H1 (cell line): ENCODE results near the gene CTSC.

Source experiments
- ATF2 ChIP-seq: IDR thresholded peaks from 2 replicates; pipeline ENCODE4 v1.6.1; 2012; ENCODE audit warnings: low read length, inconsistent platforms
- CEBPB ChIP-seq: IDR thresholded peaks from 2 replicates; pipeline ENCODE4 v1.6.1; 2012; ENCODE audit warnings: low read depth, low read length
- CHD1 ChIP-seq: IDR thresholded peaks from 2 replicates; pipeline ENCODE4 v1.6.1; 2012; ENCODE audit warnings: low read depth, low read length, improper control_type of control experiment
- CTCF ChIP-seq, 3 experiments: IDR thresholded peaks; 1 replicate in 2 of 3; 2 replicates in 1 of 3; pipeline versions ENCODE4 v1.5.1 to v1.6.1; 2011; ENCODE audit warnings: low read length in 3 of 3, mild to moderate bottlenecking in 3 of 3, inconsistent platforms in 2 of 3, low read depth in 1 of 3, moderate library complexity in 1 of 3; ENCODE audit not compliant: insufficient read depth in 1 of 3; ENCODE audit errors: control extremely low read depth in 1 of 3
- HDAC2 ChIP-seq, 2 experiments: fragments of 300-600 bp in 1 of 2; sonication (generic) in 1 of 2; IDR thresholded peaks; 2 replicates each; pipeline ENCODE4 v1.6.1; 2011 to 2012; ENCODE audit warnings: low read depth in 2 of 2, low read length in 2 of 2, mild to moderate bottlenecking in 2 of 2, moderate library complexity in 2 of 2, borderline replicate concordance in 1 of 2, inconsistent platforms in 1 of 2
- MAFK ChIP-seq: IDR thresholded peaks from 2 replicates; pipeline ENCODE4 v1.6.1; 2012; ENCODE audit warnings: low read depth, mild to moderate bottlenecking, improper control_type of control experiment, low read length
- POLR2A ChIP-seq, 2 experiments: IDR thresholded peaks; 1 replicate in 1 of 2; 2 replicates in 1 of 2; pipeline ENCODE4 v1.6.1; 2011; ENCODE audit warnings: low read depth in 2 of 2, low read length in 2 of 2, mild to moderate bottlenecking in 2 of 2; ENCODE audit errors: control extremely low read depth in 1 of 2
- POLR2AphosphoS5 ChIP-seq: IDR thresholded peaks from 2 replicates; pipeline ENCODE4 v1.6.1; 2011; ENCODE audit warnings: low read depth, low read length
- SP2 ChIP-seq: IDR thresholded peaks from 2 replicates; pipeline ENCODE4 v1.6.1; 2012; ENCODE audit warnings: mild to moderate bottlenecking, low read length, inconsistent platforms

DNA sequence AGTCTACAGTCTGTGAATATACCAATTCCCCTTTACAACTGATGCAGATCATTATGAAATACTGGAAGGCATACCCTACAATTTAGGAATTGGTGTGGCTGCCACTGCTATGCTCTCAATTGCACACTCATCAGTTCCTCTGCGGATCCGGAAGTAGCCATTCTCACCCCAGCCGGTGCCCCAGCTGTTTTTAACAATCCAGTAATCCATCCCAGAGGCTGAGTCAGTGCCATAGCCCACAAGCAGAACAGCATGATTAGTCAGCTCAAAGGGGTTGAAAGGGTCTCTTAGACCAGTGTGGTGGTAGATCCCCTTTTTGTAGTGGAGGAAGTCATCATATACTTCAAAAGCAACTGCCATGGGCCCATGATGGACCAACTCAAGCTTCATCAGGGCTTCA, 43.6 kb downstream of the CTSC start:
- no peak for TF ChIP-seq CTCF (IDR thresholded peaks at IDR 0.05; ENCODE audit: control extremely low read depth in 1 of 3, insufficient read depth in 1 of 3, low read depth in 1 of 3, low read length in 3 of 3)
- TF ChIP-seq HDAC2 (IDR thresholded peaks at IDR 0.05; ENCODE audit: borderline replicate concordance in 1 of 2, low read depth in 2 of 2, low read length in 2 of 2) = no peak
- no peak for TF ChIP-seq POLR2A (IDR thresholded peaks at IDR 0.05; ENCODE audit: control extremely low read depth in 1 of 2, low read depth in 2 of 2, low read length in 2 of 2)
- no peak for TF ChIP-seq CHD1
- TF ChIP-seq CEBPB = no peak
- no peak for TF ChIP-seq ATF2
- no peak for TF ChIP-seq POLR2AphosphoS5
- TF ChIP-seq SP2 = no peak
- no peak for TF ChIP-seq MAFK
